Subcutaneous abdominal adipose tissue (tissue), 5 donors: ENCODE measurements around the gene LPIN1.

Experiments
- H3K27ac ChIP-seq: one replicate; pipeline ENCODE4 v1.7.0; 2013; ENCODE audit warnings: low read depth, mild to moderate bottlenecking, inconsistent platforms, low read length, moderate library complexity
- H3K27me3 ChIP-seq, 5 donors: one replicate each; pipeline ENCODE4 v1.7.0; 2013; ENCODE audit warnings: low read length in 5 of 5, inconsistent platforms in 1 of 5; ENCODE audit not compliant: control insufficient read depth in 5 of 5, insufficient read depth in 4 of 5
- H3K36me3 ChIP-seq, 5 donors: one replicate each; pipeline ENCODE4 v1.7.0; 2013; ENCODE audit warnings: low read length in 5 of 5; ENCODE audit not compliant: control insufficient read depth in 5 of 5, insufficient read depth in 5 of 5
- H3K4me1 ChIP-seq, 5 donors: one replicate each; pipeline ENCODE4 v1.7.0; 2013; ENCODE audit warnings: low read length in 5 of 5, mild to moderate bottlenecking in 3 of 5, moderate library complexity in 1 of 5; ENCODE audit not compliant: control insufficient read depth in 5 of 5, insufficient read depth in 5 of 5
- H3K4me3 ChIP-seq, 5 donors: one replicate each; pipeline ENCODE4 v1.7.0; 2013; ENCODE audit warnings: low read length in 5 of 5, low read depth in 1 of 5
- H3K9ac ChIP-seq, 5 donors: one replicate each; pipeline ENCODE4 v1.7.0; 2013; ENCODE audit warnings: low read length in 5 of 5, mild to moderate bottlenecking in 4 of 5, moderate library complexity in 3 of 5
- H3K9me3 ChIP-seq, 5 donors: one replicate each; pipeline ENCODE4 v1.7.0; 2013; ENCODE audit warnings: low read length in 5 of 5; ENCODE audit not compliant: control insufficient read depth in 5 of 5
- donor health status: healthy.
- donor health status: healthy.
- donor health status: healthy.
- donor health status: healthy.
- donor health status: healthy.

Gene LPIN1

GRCh38 chr2:11876436-11876835, 130.0 kb downstream of the LPIN1 start:
- no peak overlapping the region for H3K9ac ChIP-seq
- no peak overlapping the region for H3K4me3 ChIP-seq
- H3K9me3 ChIP-seq = no peaks in the 10 kb centered on the region
- H3K27ac ChIP-seq = no peak overlapping the region
- peaks cover 0 to 5% (median 0%) of the 10 kb centered on the region in 5 donors for H3K27me3 ChIP-seq
- peaks cover 0 to 7% (median 4%) of the 10 kb centered on the region in 5 donors for H3K4me1 ChIP-seq
- H3K36me3 ChIP-seq = no peaks in the 10 kb centered on the region

DNA sequence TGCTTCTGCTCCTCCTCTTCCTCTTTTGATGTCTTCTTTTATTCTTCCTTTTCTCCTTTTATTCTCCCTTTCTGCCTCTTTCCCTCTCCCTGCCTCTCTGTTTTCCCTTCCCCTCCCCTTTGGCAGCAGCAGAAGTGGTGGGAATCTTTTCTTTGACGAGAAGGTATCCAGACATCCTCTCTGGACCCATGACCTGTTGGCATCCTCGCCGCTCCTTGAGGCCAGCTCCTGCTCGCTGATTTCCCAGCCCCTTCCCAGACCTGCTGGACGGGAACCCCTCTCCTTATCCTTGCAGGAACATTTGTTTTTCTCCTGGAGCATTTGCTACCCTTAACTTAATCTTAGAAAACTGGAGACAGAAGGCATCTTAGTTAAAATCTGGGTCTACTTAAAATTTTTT, 130.5 kb downstream of the LPIN1 start:
- peaks cover 0 to 7% (median 4%) of the 10 kb centered on the region in 5 donors for H3K4me1 ChIP-seq
- peaks cover 0 to 5% (median 0%) of the 10 kb centered on the region in 5 donors for H3K27me3 ChIP-seq
- H3K27ac ChIP-seq = no peak overlapping the region
- no peak overlapping the region for H3K4me3 ChIP-seq
- no peaks in the 10 kb centered on the region for H3K36me3 ChIP-seq
- no peak overlapping the region for H3K9ac ChIP-seq
- H3K9me3 ChIP-seq = no peaks in the 10 kb centered on the region
